Skeletal muscle tissue (tissue), 4 donors: ENCODE data around the gene TSPAN9. TPM values are rescaled to one million over a fixed set of nuclear protein-coding genes. Genes with fewer than 3 reads are reported as not detected.

Experiments
- H3K27ac ChIP-seq: one replicate; pipeline ENCODE4 v1.7.0; 2013; ENCODE audit warnings: mild to moderate bottlenecking, low read depth, low read length, inconsistent platforms
- H3K27me3 ChIP-seq, 3 donors: one replicate each; pipeline ENCODE4 v1.7.0; 2013; ENCODE audit warnings: low read length in 3 of 3; ENCODE audit not compliant: control insufficient read depth in 3 of 3, insufficient read depth in 3 of 3
- H3K36me3 ChIP-seq, 3 donors: one replicate each; pipeline ENCODE4 v1.7.0; 2013; ENCODE audit warnings: low read length in 3 of 3; ENCODE audit not compliant: control insufficient read depth in 3 of 3, insufficient read depth in 3 of 3
- H3K4me1 ChIP-seq, 3 donors: one replicate each; pipeline ENCODE4 v1.7.0; 2013; ENCODE audit warnings: low read length in 3 of 3, mild to moderate bottlenecking in 3 of 3; ENCODE audit not compliant: control insufficient read depth in 3 of 3, insufficient read depth in 3 of 3
- H3K4me3 ChIP-seq, 3 donors: one replicate each; pipeline ENCODE4 v1.7.0; 2013; ENCODE audit warnings: low read length in 3 of 3
- H3K9ac ChIP-seq, 3 donors: one replicate each; pipeline ENCODE4 v1.7.0; 2013; ENCODE audit warnings: low read length in 3 of 3, mild to moderate bottlenecking in 3 of 3, moderate library complexity in 2 of 3, low read depth in 1 of 3
- H3K9me3 ChIP-seq, 3 donors: one replicate each; pipeline ENCODE4 v1.7.0; 2013; ENCODE audit warnings: low read length in 3 of 3; ENCODE audit not compliant: control insufficient read depth in 3 of 3
- total RNA-seq: library from RNA; depleted of rRNA; stranded (reverse); fragments of >200 nt; gene quantifications from one replicate; pipeline ENCODE4 v1.2.3, GENCODE V29; 2014
- donor health status: Osteomylitis.

Gene TSPAN9
- total RNA-seq, 1 donor from 2014 or later = 66.3 TPM

GRCh38 chr12:3308063-3308462 is 230.9 kb downstream of the TSPAN9 start:
- Histone ChIP-seq H3K27me3 (peaks cover 0 to 19% (median 14%) of the 10 kb centered on the region in 3 donors), H3K27ac (no peak overlapping the region), H3K4me3 (no peak overlapping the region), H3K9me3 (no peaks in the 10 kb centered on the region), H3K36me3 (peaks cover 0 to 2% (median 0%) of the 10 kb centered on the region in 3 donors), H3K9ac (no peak overlapping the region), H3K4me1 (peaks cover 0 to 4% (median 3%) of the 10 kb centered on the region in 3 donors)

GRCh38 chr12:3308609-3309008 is 231.4 kb downstream of the TSPAN9 start:
- Histone ChIP-seq H3K36me3 (peaks cover 0 to 2% (median 0%) of the 10 kb centered on the region in 3 donors), H3K27me3 (peaks cover 0 to 19% (median 11%) of the 10 kb centered on the region in 3 donors), H3K27ac (no peak overlapping the region), H3K9ac (no peak overlapping the region), H3K9me3 (no peaks in the 10 kb centered on the region), H3K4me3 (no peak overlapping the region), H3K4me1 (peaks cover 4 to 9% (median 9%) of the 10 kb centered on the region in 3 donors)

- Histone ChIP-seq H3K27ac (no peak overlapping the region), H3K9me3 (no peaks in the 10 kb centered on the region), H3K4me3 (no peak overlapping the region), H3K27me3 (peaks cover 0 to 19% (median 11%) of the 10 kb centered on the region in 3 donors), H3K36me3 (peaks cover 0 to 2% (median 0%) of the 10 kb centered on the region in 3 donors), H3K9ac (no peak overlapping the region), H3K4me1 (peaks cover 14 to 21% (median 15%) of the 10 kb centered on the region in 3 donors)
Measured at GRCh38 chr12:3309805-3310204, 232.6 kb downstream of the TSPAN9 start.

GRCh38 chr12:3310271-3311026 is 233.3 kb downstream of the TSPAN9 start:
- H3K4me1 ChIP-seq = peaks cover 20 to 25% (median 21%) of the 10 kb centered on the region in 3 donors
- H3K9ac ChIP-seq = no peak overlapping the region
- H3K4me3 ChIP-seq = no peak overlapping the region
- no peak overlapping the region for H3K27ac ChIP-seq
- H3K36me3 ChIP-seq = peaks cover 0 to 2% (median 0%) of the 10 kb centered on the region in 3 donors
- peaks cover 0 to 19% (median 11%) of the 10 kb centered on the region in 3 donors for H3K27me3 ChIP-seq
- no peaks in the 10 kb centered on the region for H3K9me3 ChIP-seq

GRCh38 chr12:3311027-3311402 is 233.8 kb downstream of the TSPAN9 start:
- Histone ChIP-seq H3K9ac (no peak overlapping the region), H3K27me3 (peaks cover 0 to 16% (median 11%) of the 10 kb centered on the region in 3 donors), H3K36me3 (peaks cover 0 to 2% (median 0%) of the 10 kb centered on the region in 3 donors), H3K27ac (no peak overlapping the region), H3K4me1 (peaks cover 25 to 31% (median 26%) of the 10 kb centered on the region in 3 donors), H3K9me3 (no peaks in the 10 kb centered on the region), H3K4me3 (no peak overlapping the region)

GRCh38 chr12:3311491-3312103 is 234.4 kb downstream of the TSPAN9 start:
- Histone ChIP-seq H3K4me1 (peaks cover 28 to 34% (median 28%) of the 10 kb centered on the region in 3 donors), H3K4me3 (no peak overlapping the region), H3K9me3 (no peaks in the 10 kb centered on the region), H3K9ac (no peak overlapping the region), H3K27ac (no peak overlapping the region), H3K27me3 (peaks cover 0 to 13% (median 7%) of the 10 kb centered on the region in 3 donors), H3K36me3 (peaks cover 0 to 2% (median 0%) of the 10 kb centered on the region in 3 donors)

- Histone ChIP-seq H3K4me3 (no peak overlapping the region), H3K27me3 (peaks cover 0 to 5% (median 0%) of the 10 kb centered on the region in 3 donors), H3K4me1 (peaks cover 28 to 34% (median 28%) of the 10 kb centered on the region in 3 donors), H3K36me3 (no peaks in the 10 kb centered on the region), H3K9ac (no peak overlapping the region), H3K9me3 (no peaks in the 10 kb centered on the region), H3K27ac (no peak overlapping the region)
Measured at GRCh38 chr12:3313066-3313465, 235.9 kb downstream of the TSPAN9 start.

- Histone ChIP-seq H3K4me3 (no peak overlapping the region), H3K4me1 (peaks cover 28 to 36% (median 32%) of the 10 kb centered on the region in 3 donors), H3K9ac (no peak overlapping the region), H3K27me3 (no peaks in the 10 kb centered on the region), H3K9me3 (no peaks in the 10 kb centered on the region), H3K36me3 (no peaks in the 10 kb centered on the region), H3K27ac (no peak overlapping the region)
Measured at GRCh38 chr12:3313675-3314663, 236.8 kb downstream of the TSPAN9 start.

GRCh38 chr12:3315201-3315661 is 238.1 kb downstream of the TSPAN9 start:
- Histone ChIP-seq H3K4me1 (peaks cover 28 to 36% (median 32%) of the 10 kb centered on the region in 3 donors), H3K36me3 (no peaks in the 10 kb centered on the region), H3K9ac (peak overlapping the region in 2 of 3 donors; percentile 23 to 45), H3K27me3 (no peaks in the 10 kb centered on the region), H3K9me3 (no peaks in the 10 kb centered on the region), H3K27ac (no peak overlapping the region), H3K4me3 (peak overlapping the region in 1 of 3 donors; percentile 45)
